ENCODE results near the gene TADA2B. TPM values are rescaled to one million over a fixed set of nuclear protein-coding genes. Genes with fewer than 3 reads are reported as not detected.

The TADA2B gene
- total RNA-seq, 1 donor from 2014 or later: 26.9 TPM

GRCh38 chr4:7059662-7060061, 16.5 kb downstream of the TADA2B start:
- Histone ChIP-seq H3K27me3 (ENCODE audit: control insufficient read depth, insufficient read depth, low read length) (no peaks in the 10 kb centered on the region), H3K36me3 (ENCODE audit: control insufficient read depth, insufficient read depth, low read length) (peaks cover 6% of the 10 kb centered on the region), H3K4me3 (ENCODE audit: low read depth, low read length) (no peak overlapping the region)
- no peak for TF ChIP-seq CTCF (IDR thresholded peaks at IDR 0.05; ENCODE audit: insufficient read depth, low read length, poor library complexity, severe bottlenecking)
- DNase-seq (ENCODE audit: low read depth): no peak

GRCh38 chr4:7060346-7061150, 17.4 kb downstream of the TADA2B start:
- Histone ChIP-seq H3K36me3 (ENCODE audit: control insufficient read depth, insufficient read depth, low read length) (peaks cover 4% of the 10 kb centered on the region), H3K4me3 (ENCODE audit: low read depth, low read length) (no peak overlapping the region), H3K27me3 (ENCODE audit: control insufficient read depth, insufficient read depth, low read length) (no peaks in the 10 kb centered on the region)
- no peak for TF ChIP-seq CTCF (IDR thresholded peaks at IDR 0.05; ENCODE audit: insufficient read depth, low read length, poor library complexity, severe bottlenecking)
- DNase-seq (ENCODE audit: low read depth): no peak

GRCh38 chr4:7061815-7062214, 18.6 kb downstream of the TADA2B start:
- Histone ChIP-seq H3K27me3 (ENCODE audit: control insufficient read depth, insufficient read depth, low read length) (no peaks in the 10 kb centered on the region), H3K4me3 (ENCODE audit: low read depth, low read length) (no peak overlapping the region), H3K36me3 (ENCODE audit: control insufficient read depth, insufficient read depth, low read length) (peaks cover 4% of the 10 kb centered on the region)
- DNase-seq (ENCODE audit: low read depth): no peak
- TF ChIP-seq CTCF (IDR thresholded peaks at IDR 0.05; ENCODE audit: insufficient read depth, low read length, poor library complexity, severe bottlenecking): no peak

- no peak overlapping the region for H3K4me3 ChIP-seq (ENCODE audit: low read depth, low read length)
- no peak for DNase-seq (ENCODE audit: low read depth)
- TF ChIP-seq CTCF (IDR thresholded peaks at IDR 0.05; ENCODE audit: insufficient read depth, low read length, poor library complexity, severe bottlenecking): no peak
- no peaks in the 10 kb centered on the region for H3K27me3 ChIP-seq (ENCODE audit: control insufficient read depth, insufficient read depth, low read length)
- H3K36me3 ChIP-seq (ENCODE audit: control insufficient read depth, insufficient read depth, low read length): peaks cover 4% of the 10 kb centered on the region
These were observed 19.6 kb downstream of the TADA2B start for GRCh38 chr4:7062816-7063215.

- H3K36me3 ChIP-seq (ENCODE audit: control insufficient read depth, insufficient read depth, low read length): peaks cover 4% of the 10 kb centered on the region
- no peak for TF ChIP-seq CTCF (IDR thresholded peaks at IDR 0.05; ENCODE audit: insufficient read depth, low read length, poor library complexity, severe bottlenecking)
- no peak for DNase-seq (ENCODE audit: low read depth)
- no peak overlapping the region for H3K4me3 ChIP-seq (ENCODE audit: low read depth, low read length)
- H3K27me3 ChIP-seq (ENCODE audit: control insufficient read depth, insufficient read depth, low read length): no peaks in the 10 kb centered on the region
These were observed 20.2 kb downstream of the TADA2B start for GRCh38 chr4:7063362-7063761.

GRCh38 chr4:7066006-7066405, 22.8 kb downstream of the TADA2B start:
- H3K4me3 ChIP-seq (ENCODE audit: low read depth, low read length): no peak overlapping the region
- TF ChIP-seq CTCF (IDR thresholded peaks at IDR 0.05; ENCODE audit: insufficient read depth, low read length, poor library complexity, severe bottlenecking): no peak
- H3K27me3 ChIP-seq (ENCODE audit: control insufficient read depth, insufficient read depth, low read length): no peaks in the 10 kb centered on the region
- H3K36me3 ChIP-seq (ENCODE audit: control insufficient read depth, insufficient read depth, low read length): peaks cover 3% of the 10 kb centered on the region
- DNase-seq (ENCODE audit: low read depth): no peak

Data from kidney epithelial cell (primary cell).